Measurements from ENCODE around the gene RIN3. TPM values are rescaled to one million over a fixed set of nuclear protein-coding genes. Genes with fewer than 3 reads are reported as not detected.

The RIN3 gene
- total RNA-seq, 1 experiment from 2014 or later, result 2.4 TPM

GRCh38 chr14:92564344-92565039, 50.9 kb downstream of the RIN3 start:
- intact Hi-C loops (cut with micrococcal nuclease; ENCODE audit: unreplicated experiment), result no loop called here
- no peaks in the 10 kb centered on the region for H3K36me3 ChIP-seq (ENCODE audit: insufficient read depth, low read length, poor library complexity, severe bottlenecking)
- POLR2A ChIA-PET (ENCODE audit: low non-redundant PET), result no interaction called here

GRCh38 chr14:92565040-92565717, 51.6 kb downstream of the RIN3 start:
- no TSS peak for BruUV-seq (replicated peaks)
- no peak for TF ChIP-seq EZH2 (IDR thresholded peaks at IDR 0.05; ENCODE audit: borderline replicate concordance, low read depth, low read length, poor library complexity, severe bottlenecking)
- TF ChIP-seq CTCF (conservative IDR thresholded peaks at IDR 0.05; ENCODE audit: low read depth, low read length), result no peak
- POLR2A ChIA-PET (ENCODE audit: low non-redundant PET), result no interaction called here
- DNase-seq (ENCODE audit: low spot score), result no peak
- CTCF ChIA-PET, result no interaction called here
- H3K27ac ChIP-seq (ENCODE audit: low read depth, low read length, poor library complexity, severe bottlenecking), result no peak overlapping the region
- H3K4me3 ChIP-seq (ENCODE audit: low read depth, low read length, poor library complexity, severe bottlenecking), result no peak overlapping the region
- no peaks in the 10 kb centered on the region for H3K36me3 ChIP-seq (ENCODE audit: insufficient read depth, low read length, poor library complexity, severe bottlenecking)
- H3K4me1 ChIP-seq (ENCODE audit: insufficient read depth, low read length, poor library complexity, severe bottlenecking), result no peaks in the 10 kb centered on the region
- H3K27me3 ChIP-seq (replicated peaks; ENCODE audit: insufficient read depth, low read depth, low read length, poor library complexity), result no peaks in the 10 kb centered on the region
- intact Hi-C loops (cut with micrococcal nuclease; ENCODE audit: unreplicated experiment), result no loop called here
- H3K9me3 ChIP-seq (ENCODE audit: low read depth, low read length, poor library complexity, severe bottlenecking), result no peaks in the 10 kb centered on the region

More at GRCh38 chr14:92564344-92565039, 50.9 kb downstream of the RIN3 start:
- TF ChIP-seq CTCF (conservative IDR thresholded peaks at IDR 0.05; ENCODE audit: low read depth, low read length) (no peak), EZH2 (IDR thresholded peaks at IDR 0.05; ENCODE audit: borderline replicate concordance, low read depth, low read length, poor library complexity, severe bottlenecking) (no peak)
- H3K9me3 ChIP-seq (ENCODE audit: low read depth, low read length, poor library complexity, severe bottlenecking), result no peaks in the 10 kb centered on the region
- no peak overlapping the region for H3K27ac ChIP-seq (ENCODE audit: low read depth, low read length, poor library complexity, severe bottlenecking)
- no peaks in the 10 kb centered on the region for H3K4me1 ChIP-seq (ENCODE audit: insufficient read depth, low read length, poor library complexity, severe bottlenecking)
- CTCF ChIA-PET, result no interaction called here
- no peak for DNase-seq (ENCODE audit: low spot score)
- H3K27me3 ChIP-seq (replicated peaks; ENCODE audit: insufficient read depth, low read depth, low read length, poor library complexity), result no peaks in the 10 kb centered on the region
- no peak overlapping the region for H3K4me3 ChIP-seq (ENCODE audit: low read depth, low read length, poor library complexity, severe bottlenecking)
- no TSS peak for BruUV-seq (replicated peaks)

- no peaks in the 10 kb centered on the region for H3K9me3 ChIP-seq (ENCODE audit: low read depth, low read length, poor library complexity, severe bottlenecking)
- TF ChIP-seq EZH2 (IDR thresholded peaks at IDR 0.05; ENCODE audit: borderline replicate concordance, low read depth, low read length, poor library complexity, severe bottlenecking) (no peak), CTCF (conservative IDR thresholded peaks at IDR 0.05; ENCODE audit: low read depth, low read length) (no peak)
- no peaks in the 10 kb centered on the region for H3K27me3 ChIP-seq (replicated peaks; ENCODE audit: insufficient read depth, low read depth, low read length, poor library complexity)
- CTCF ChIA-PET, result no interaction called here
- no peak for DNase-seq (ENCODE audit: low spot score)
- intact Hi-C loops (cut with micrococcal nuclease; ENCODE audit: unreplicated experiment), result no loop called here
- H3K4me3 ChIP-seq (ENCODE audit: low read depth, low read length, poor library complexity, severe bottlenecking), result no peak overlapping the region
- POLR2A ChIA-PET (ENCODE audit: low non-redundant PET), result no interaction called here
- no peak overlapping the region for H3K27ac ChIP-seq (ENCODE audit: low read depth, low read length, poor library complexity, severe bottlenecking)
- no peaks in the 10 kb centered on the region for H3K4me1 ChIP-seq (ENCODE audit: insufficient read depth, low read length, poor library complexity, severe bottlenecking)
- no TSS peak for BruUV-seq (replicated peaks)
- H3K36me3 ChIP-seq (ENCODE audit: insufficient read depth, low read length, poor library complexity, severe bottlenecking), result no peaks in the 10 kb centered on the region
Observed at GRCh38 chr14:92565718-92566115, 52.1 kb downstream of the RIN3 start.
